MM.1S (cell line): ENCODE results near the gene PROP1.
"Not testable (repeated sequence)": the region's sequence is repeated elsewhere in the genome, so short reads cannot be mapped to it uniquely, and the experiment has no call there.

Source experiments
- DNase-seq: peaks from one replicate; pipeline ENCODE4 v3.0.0-alpha.2; 2015
- H2AFZ ChIP-seq: fragments of 300-600 bp; sonication (generic); 2 replicates; pipeline ENCODE4 v1.6.0; 2016; ENCODE audit warnings: antibody characterized with exemption, low read length
- H3F3A ChIP-seq: fragments of 300-600 bp; sonication (generic); 2 replicates; pipeline ENCODE4 v1.6.1; 2016; ENCODE audit warnings: mild to moderate bottlenecking, antibody characterized with exemption, low read length, moderate library complexity, mixed read lengths; ENCODE audit not compliant: insufficient read depth
- H3K27ac ChIP-seq: fragments of 300-600 bp; sonication (generic); 2 replicates; pipeline ENCODE4 v1.5.1; 2016; ENCODE audit warnings: mild to moderate bottlenecking, low read length
- H3K27me3 ChIP-seq: fragments of 300-600 bp; sonication (generic); replicated peaks from 2 replicates; pipeline ENCODE4 v1.6.0; 2016; ENCODE audit warnings: low read length; ENCODE audit not compliant: insufficient read depth
- H3K36me3 ChIP-seq: fragments of 300-600 bp; sonication (generic); replicated peaks from 2 replicates; pipeline ENCODE4 v1.6.1; 2016; ENCODE audit warnings: mild to moderate bottlenecking, low read length, mixed read lengths; ENCODE audit not compliant: insufficient read depth
- H3K4me1 ChIP-seq: fragments of 300-600 bp; sonication (generic); 2 replicates; pipeline ENCODE4 v1.6.1; 2016; ENCODE audit warnings: low read length, mixed read lengths
- H3K4me2 ChIP-seq: fragments of 300-600 bp; sonication (generic); 2 replicates; pipeline ENCODE4 v1.6.0; 2016; ENCODE audit warnings: low read depth, low read length
- H3K4me3 ChIP-seq: fragments of 300-600 bp; sonication (generic); 2 replicates; pipeline ENCODE4 v1.5.1; 2016; ENCODE audit warnings: low read length, mixed read lengths
- H3K79me2 ChIP-seq: fragments of 300-600 bp; sonication (generic); 2 replicates; pipeline ENCODE4 v1.6.1; 2016; ENCODE audit warnings: mixed run types, low read length, mixed read lengths
- H3K9ac ChIP-seq: fragments of 300-600 bp; sonication (generic); 2 replicates; pipeline ENCODE4 v1.6.1; 2016; ENCODE audit warnings: low read length, mixed read lengths
- H3K9me2 ChIP-seq: fragments of 300-600 bp; sonication (generic); replicated peaks from 2 replicates; pipeline ENCODE4 v1.6.1; 2016; ENCODE audit warnings: mild to moderate bottlenecking, low read length, mixed read lengths; ENCODE audit not compliant: insufficient read depth
- H3K9me3 ChIP-seq: fragments of 300-600 bp; sonication (generic); replicated peaks from 2 replicates; pipeline ENCODE4 v1.6.1; 2016; ENCODE audit warnings: mild to moderate bottlenecking, low read length, mixed read lengths; ENCODE audit not compliant: insufficient read depth
- H4K20me1 ChIP-seq: fragments of 300-600 bp; sonication (generic); 2 replicates; pipeline ENCODE4 v1.6.1; 2016; ENCODE audit warnings: mild to moderate bottlenecking, low read length, moderate library complexity, mixed read lengths; ENCODE audit not compliant: insufficient read depth
- EZH2 ChIP-seq: fragments of 300-600 bp; sonication (generic); optimal IDR thresholded peaks from 2 replicates; pipeline ENCODE3; 2017; ENCODE audit warnings: low read depth, mild to moderate bottlenecking, antibody characterized with exemption, low read length, mixed read lengths
- EZH2phosphoT487 ChIP-seq: fragments of 300-600 bp; sonication (generic); IDR thresholded peaks from 2 replicates; pipeline ENCODE4 v1.6.1; 2018; ENCODE audit warnings: antibody characterized with exemption, low read length
- TF ChIP-seq, protein P1 (sequence below): fragments of 300-600 bp; sonication (generic); IDR thresholded peaks from 2 replicates; pipeline ENCODE4 v1.5.1; 2016; ENCODE audit warnings: antibody characterized with exemption, low read length, mixed read lengths

Gene PROP1

DNA sequence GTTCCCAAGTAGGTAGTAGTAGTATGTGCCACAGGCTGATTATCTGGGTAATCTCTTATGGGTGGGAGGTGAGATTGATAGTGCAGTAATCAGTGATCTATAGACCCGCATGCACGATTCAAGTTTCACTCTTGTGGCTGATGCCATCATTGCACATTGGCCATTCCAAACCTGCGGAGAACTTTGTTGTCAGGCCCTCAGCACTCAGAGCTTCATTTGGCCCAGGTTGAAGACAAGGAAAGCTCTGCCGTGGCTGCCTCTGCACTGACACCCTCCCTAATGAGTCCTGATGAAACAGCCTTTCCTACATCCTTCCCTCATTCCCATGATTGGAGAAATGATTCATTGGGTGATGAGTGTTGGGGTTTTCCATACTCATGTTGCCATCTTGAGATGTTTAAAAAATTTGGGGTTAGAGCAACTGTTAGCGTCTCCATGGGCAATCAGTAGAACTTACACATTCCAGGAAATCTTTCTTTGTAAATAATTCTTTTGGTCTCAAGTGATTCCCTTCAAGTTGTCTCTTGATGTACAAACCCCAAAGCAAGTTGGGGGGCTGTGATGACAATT is 22.9 kb downstream of the PROP1 start:
- Histone ChIP-seq H3K4me2 (no peak overlapping the region), H3F3A (no peaks in the 10 kb centered on the region), H4K20me1 (no peaks in the 10 kb centered on the region), H3K27ac (no peak overlapping the region), H3K9me3 (no peaks in the 10 kb centered on the region), H2AFZ (no peak overlapping the region), H3K9me2 (no peaks in the 10 kb centered on the region), H3K4me3 (no peak overlapping the region), H3K4me1 (no peaks in the 10 kb centered on the region), H3K36me3 (no peaks in the 10 kb centered on the region), H3K27me3 (no peaks in the 10 kb centered on the region), H3K79me2 (no peaks in the 10 kb centered on the region), H3K9ac (no peak overlapping the region)
- DNase-seq: no peak
- TF ChIP-seq EZH2: no peak
- TF ChIP-seq, protein P1, sequence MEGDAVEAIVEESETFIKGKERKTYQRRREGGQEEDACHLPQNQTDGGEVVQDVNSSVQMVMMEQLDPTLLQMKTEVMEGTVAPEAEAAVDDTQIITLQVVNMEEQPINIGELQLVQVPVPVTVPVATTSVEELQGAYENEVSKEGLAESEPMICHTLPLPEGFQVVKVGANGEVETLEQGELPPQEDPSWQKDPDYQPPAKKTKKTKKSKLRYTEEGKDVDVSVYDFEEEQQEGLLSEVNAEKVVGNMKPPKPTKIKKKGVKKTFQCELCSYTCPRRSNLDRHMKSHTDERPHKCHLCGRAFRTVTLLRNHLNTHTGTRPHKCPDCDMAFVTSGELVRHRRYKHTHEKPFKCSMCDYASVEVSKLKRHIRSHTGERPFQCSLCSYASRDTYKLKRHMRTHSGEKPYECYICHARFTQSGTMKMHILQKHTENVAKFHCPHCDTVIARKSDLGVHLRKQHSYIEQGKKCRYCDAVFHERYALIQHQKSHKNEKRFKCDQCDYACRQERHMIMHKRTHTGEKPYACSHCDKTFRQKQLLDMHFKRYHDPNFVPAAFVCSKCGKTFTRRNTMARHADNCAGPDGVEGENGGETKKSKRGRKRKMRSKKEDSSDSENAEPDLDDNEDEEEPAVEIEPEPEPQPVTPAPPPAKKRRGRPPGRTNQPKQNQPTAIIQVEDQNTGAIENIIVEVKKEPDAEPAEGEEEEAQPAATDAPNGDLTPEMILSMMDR: no peak
- TF ChIP-seq EZH2phosphoT487: no peak

DNA sequence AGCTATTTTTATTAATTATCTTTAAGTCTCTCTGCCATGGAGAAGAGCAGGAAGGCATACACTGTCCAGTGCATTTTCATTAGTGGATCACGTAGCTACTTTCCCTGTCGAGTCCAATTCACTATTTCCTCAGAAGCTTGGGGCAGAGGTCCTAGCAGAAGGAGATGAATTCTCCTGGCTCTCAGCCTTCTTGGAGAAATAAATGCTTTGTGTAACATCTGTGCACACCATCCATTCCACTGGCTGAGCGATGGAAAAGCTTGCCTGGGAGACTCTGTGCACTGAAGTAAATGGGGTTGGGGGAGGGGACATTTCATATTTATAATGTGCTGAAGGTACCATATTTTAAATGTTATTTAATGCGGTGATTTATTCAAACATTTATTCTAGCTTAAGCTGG is 23.4 kb downstream of the PROP1 start:
- H2AFZ ChIP-seq: no peak overlapping the region
- H4K20me1 ChIP-seq: no peaks in the 10 kb centered on the region
- H3K27me3 ChIP-seq: no peaks in the 10 kb centered on the region
- no peaks in the 10 kb centered on the region for H3K9me2 ChIP-seq
- no peaks in the 10 kb centered on the region for H3K79me2 ChIP-seq
- H3K36me3 ChIP-seq: no peaks in the 10 kb centered on the region
- H3F3A ChIP-seq: no peaks in the 10 kb centered on the region
- no peak overlapping the region for H3K4me2 ChIP-seq
- no peak overlapping the region for H3K27ac ChIP-seq
- no peaks in the 10 kb centered on the region for H3K4me1 ChIP-seq
- no peak for TF ChIP-seq EZH2phosphoT487
- TF ChIP-seq, protein P1: no peak
- no peak overlapping the region for H3K4me3 ChIP-seq
- no peak overlapping the region for H3K9ac ChIP-seq
- no peak for DNase-seq
- H3K9me3 ChIP-seq: no peaks in the 10 kb centered on the region

DNA sequence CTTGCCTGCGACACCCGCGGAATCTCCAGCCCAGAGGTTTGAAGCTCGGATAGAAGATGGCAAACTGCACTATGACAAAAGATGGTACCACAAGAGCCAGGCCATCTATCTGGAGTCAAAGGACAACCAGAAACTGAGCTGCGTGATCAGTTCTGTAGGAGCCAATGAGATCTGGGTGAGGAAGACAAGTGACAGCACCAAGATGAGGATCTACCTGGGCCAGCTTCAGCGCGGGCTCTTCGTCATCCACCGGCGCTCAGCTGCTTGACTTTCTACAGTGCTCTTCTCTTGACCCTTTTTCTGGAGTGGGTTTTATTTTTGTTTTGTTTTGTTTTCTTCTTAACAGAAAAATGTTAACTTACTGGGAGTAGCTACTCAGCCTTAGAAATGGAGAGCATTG is 24.0 kb downstream of the PROP1 start:
- not testable (repeated sequence) for H3K4me1 ChIP-seq, H3K79me2 ChIP-seq, H3K27me3 ChIP-seq, H3K4me2 ChIP-seq, H3F3A ChIP-seq, H3K9me3 ChIP-seq, H4K20me1 ChIP-seq, H2AFZ ChIP-seq, H3K4me3 ChIP-seq, H3K9me2 ChIP-seq, H3K9ac ChIP-seq, H3K27ac ChIP-seq, H3K36me3 ChIP-seq, DNase-seq

DNA sequence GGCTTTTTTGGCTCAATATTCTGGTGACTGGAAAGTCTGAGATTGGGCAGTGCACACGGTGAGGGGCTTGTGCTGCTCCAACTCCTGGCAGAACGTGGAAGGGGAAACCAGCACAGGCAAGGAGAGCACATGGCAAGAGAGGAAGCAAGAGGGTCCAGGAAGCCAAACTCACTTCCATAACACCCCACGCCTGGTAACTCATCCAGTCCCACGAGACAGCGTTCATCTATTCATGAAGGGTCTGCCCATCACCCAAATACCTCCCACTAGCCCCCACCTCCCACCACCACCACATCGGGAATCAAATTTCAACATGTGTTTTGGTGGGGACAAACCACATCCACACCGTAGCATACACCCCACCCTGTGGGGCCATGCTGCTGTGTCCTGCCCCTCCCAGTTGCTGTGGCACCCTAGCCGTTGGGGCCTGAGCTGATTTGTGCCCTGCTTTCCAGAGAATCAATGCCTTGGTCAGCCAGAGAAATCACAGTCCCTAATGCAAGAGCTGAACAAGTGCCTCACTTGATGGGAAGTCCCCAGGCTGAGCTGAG is 27.3 kb downstream of the PROP1 start:
- Histone ChIP-seq H3F3A (no peaks in the 10 kb centered on the region), H3K27ac (no peak overlapping the region), H2AFZ (no peak overlapping the region), H3K4me3 (no peak overlapping the region), H3K9me2 (no peaks in the 10 kb centered on the region), H3K9me3 (no peaks in the 10 kb centered on the region), H3K9ac (no peak overlapping the region), H3K4me2 (no peak overlapping the region), H3K4me1 (no peaks in the 10 kb centered on the region), H3K36me3 (no peaks in the 10 kb centered on the region), H3K27me3 (no peaks in the 10 kb centered on the region), H4K20me1 (no peaks in the 10 kb centered on the region), H3K79me2 (no peaks in the 10 kb centered on the region)
- no peak for TF ChIP-seq EZH2phosphoT487
- TF ChIP-seq, protein P1: no peak
- no peak for DNase-seq
